Thyroid gland (tissue), 4 donors: ENCODE data around the gene MREG.

Experiments
- CTCF ChIP-seq, 6 experiments: fragments of 200-600 bp in 3 of 6; fragments of 450-650 bp in 3 of 6; sonication (generic) in 3 of 6; IDR thresholded peaks; one replicate each; pipeline ENCODE4 v1.5.1; 2016 to 2019; ENCODE audit warnings: antibody characterized with exemption in 6 of 6, mild to moderate bottlenecking in 2 of 6, inconsistent platforms in 1 of 6, moderate library complexity in 1 of 6
- POLR2A ChIP-seq, 2 donors: fragments of 450-650 bp; IDR thresholded peaks; one replicate each; pipeline ENCODE4 v1.6.1; 2017; ENCODE audit warnings: antibody characterized with exemption in 2 of 2, mild to moderate bottlenecking in 2 of 2, moderate library complexity in 1 of 2

GRCh38 chr2:215982465-215982875, 30.9 kb downstream of the MREG start:
- no peak for TF ChIP-seq POLR2A (IDR thresholded peaks at IDR 0.05)
- TF ChIP-seq CTCF (IDR thresholded peaks at IDR 0.05): no peak
